HepG2 (cell line): ENCODE data around the gene METRN. TPM values are rescaled to one million over a fixed set of nuclear protein-coding genes. Genes with fewer than 3 reads are reported as not detected.

ENCODE experiments used
- AGO2 ChIP-seq: fragments of 200-400 bp; formaldehyde crosslinking; optimal IDR thresholded peaks from 2 replicates; pipeline ENCODE3; 2017; ENCODE audit warnings: mild to moderate bottlenecking, low read depth, low read length, moderate library complexity
- CBFB ChIP-seq: sonication (generic); formaldehyde crosslinking; IDR thresholded peaks from 2 replicates; pipeline ENCODE4 v1.4.0; 2020; ENCODE audit warnings: missing genetic modification reagents
- KDM5A ChIP-seq: fragments of 200-600 bp; sonication (generic); IDR thresholded peaks from 2 replicates; pipeline ENCODE4 v1.7.0; 2018; ENCODE audit warnings: antibody characterized with exemption, mild to moderate bottlenecking, low read length, borderline replicate concordance
- NR2C2 ChIP-seq: sonication (generic); formaldehyde crosslinking; IDR thresholded peaks from 2 replicates; pipeline ENCODE4 v1.4.0; 2020; ENCODE audit warnings: missing genetic modification reagents, mild to moderate bottlenecking, moderate library complexity, borderline replicate concordance
- POLR2A ChIP-seq, 2 experiments: IDR thresholded peaks; 2 replicates each; pipeline ENCODE4 v1.6.1; 2011; ENCODE audit warnings: low read depth in 2 of 2, low read length in 2 of 2, mild to moderate bottlenecking in 1 of 2, moderate library complexity in 1 of 2; ENCODE audit not compliant: insufficient read depth in 1 of 2
- SALL2 ChIP-seq: sonication (generic); formaldehyde crosslinking; IDR thresholded peaks from 2 replicates; pipeline ENCODE4 v1.8.1; 2023; ENCODE audit warnings: mild to moderate bottlenecking, missing genetic modification reagents, inconsistent platforms
- SMAD1 ChIP-seq: sonication (generic); formaldehyde crosslinking; IDR thresholded peaks from 2 replicates; pipeline ENCODE4 v1.4.0; 2020; ENCODE audit warnings: missing genetic modification reagents, low read depth, mild to moderate bottlenecking, borderline replicate concordance
- SP2 ChIP-seq: sonication (generic); formaldehyde crosslinking; IDR thresholded peaks from 2 replicates; pipeline ENCODE4 v1.5.1; 2020; ENCODE audit warnings: mild to moderate bottlenecking, missing genetic modification reagents
- ZNF451 ChIP-seq: sonication (generic); formaldehyde crosslinking; IDR thresholded peaks from 2 replicates; pipeline ENCODE4 v1.5.0; 2020; ENCODE audit warnings: mild to moderate bottlenecking, missing genetic modification reagents
- ZNF558 ChIP-seq: sonication (generic); formaldehyde crosslinking; IDR thresholded peaks from 2 replicates; pipeline ENCODE4 v1.9.0; 2022; ENCODE audit warnings: mild to moderate bottlenecking, missing genetic modification reagents, borderline replicate concordance
- ZSCAN12 ChIP-seq: sonication (generic); formaldehyde crosslinking; IDR thresholded peaks from 2 replicates; pipeline ENCODE4 v1.9.0; 2021; ENCODE audit warnings: mild to moderate bottlenecking, missing genetic modification reagents
- ZSCAN31 ChIP-seq: sonication (generic); formaldehyde crosslinking; IDR thresholded peaks from 2 replicates; pipeline ENCODE4 v1.5.0; 2020; ENCODE audit warnings: low read depth, mild to moderate bottlenecking, missing genetic modification reagents
- polyA plus RNA-seq, 8 experiments: library from polyadenylated mRNA; depleted of rRNA in 3 of 8; stranded (reverse) in 7 of 8; unstranded in 1 of 8; fragments of >200 nt; fragmentation: Illumina TruSeq in 4 of 8; extraction: Trizol in 4 of 8; gene quantifications; 2 replicates each; pipeline versions ENCODE4 v1.2.1 to v1.2.3, GENCODE V29; 2011 to 2016; ENCODE audit warnings: low read depth in 4 of 8, missing spikeins in 1 of 8, mixed read lengths in 1 of 8; ENCODE audit not compliant: insufficient read depth in 1 of 8
- total RNA-seq, 5 experiments: library from RNA; depleted of rRNA; stranded (reverse); fragments of >200 nt; fragmentation: Illumina TruSeq; extraction: Trizol; gene quantifications; 2 replicates each; pipeline ENCODE4 v1.2.3, GENCODE V29; 2016; ENCODE audit warnings: low read depth in 1 of 5
- TF ChIP-seq, protein P1 (sequence below): sonication (generic); formaldehyde crosslinking; IDR thresholded peaks from 2 replicates; pipeline ENCODE4 v1.8.0; 2022; ENCODE audit warnings: low read depth, missing genetic modification reagents
- TF ChIP-seq, protein P2 (sequence below): IDR thresholded peaks from 2 replicates; pipeline ENCODE4 v1.6.1; 2016; ENCODE audit warnings: mild to moderate bottlenecking, missing biosample characterization, missing genetic modification reagents
- TF ChIP-seq, protein P3 (sequence below): sonication (generic); formaldehyde crosslinking; IDR thresholded peaks from 2 replicates; pipeline ENCODE4 v1.4.0; 2020; ENCODE audit warnings: missing genetic modification reagents
- TF ChIP-seq, protein P4 (sequence below): sonication (generic); formaldehyde crosslinking; IDR thresholded peaks from 2 replicates; pipeline ENCODE4 v1.5.0; 2020; ENCODE audit warnings: missing genetic modification reagents, mild to moderate bottlenecking, borderline replicate concordance

Gene METRN
- total and polyA plus RNA-seq, 2 of the 13 experiments (the other 11 are each of a cell fraction or from before 2014, with no cell fraction given), result 25.5 to 46.1 TPM

DNA sequence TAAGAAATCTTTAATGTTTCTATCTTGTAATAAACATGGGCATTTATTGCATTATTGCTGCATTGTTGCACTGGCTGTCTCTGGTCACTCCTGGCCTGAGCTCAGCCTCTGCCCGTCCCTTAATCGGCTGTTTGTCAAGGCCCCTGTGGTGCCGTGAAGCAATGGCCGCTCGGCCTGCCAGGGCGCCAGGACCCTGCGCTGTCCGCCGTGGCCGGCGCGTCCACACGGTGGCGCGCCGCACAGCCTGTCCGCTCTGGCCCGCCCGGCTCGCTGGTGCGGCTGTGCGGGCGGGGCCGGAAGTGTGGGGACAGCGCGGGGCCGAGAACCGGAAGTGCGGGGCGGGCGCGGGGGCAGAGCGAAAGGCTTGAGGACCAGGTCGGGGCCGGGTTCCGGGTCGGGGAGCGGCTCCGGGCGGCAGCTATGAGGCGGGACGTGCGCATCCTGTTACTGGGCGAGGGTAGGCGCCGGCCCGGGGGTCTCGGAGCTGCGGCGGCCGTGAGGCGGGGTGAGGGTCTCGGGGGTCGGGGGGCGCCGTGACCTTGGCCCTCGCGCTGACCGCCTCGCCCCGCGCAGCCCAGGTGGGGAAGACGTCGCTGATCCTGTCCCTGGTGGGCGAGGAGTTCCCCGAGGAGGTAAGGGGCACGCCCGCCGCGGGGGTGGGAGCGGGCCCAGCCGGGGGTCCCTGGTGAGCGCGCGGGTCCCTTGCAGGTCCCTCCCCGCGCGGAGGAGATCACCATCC is 47.0 kb upstream of the METRN start, which contains the start of gene RHOT2 (continued):
- TF ChIP-seq, protein P1, sequence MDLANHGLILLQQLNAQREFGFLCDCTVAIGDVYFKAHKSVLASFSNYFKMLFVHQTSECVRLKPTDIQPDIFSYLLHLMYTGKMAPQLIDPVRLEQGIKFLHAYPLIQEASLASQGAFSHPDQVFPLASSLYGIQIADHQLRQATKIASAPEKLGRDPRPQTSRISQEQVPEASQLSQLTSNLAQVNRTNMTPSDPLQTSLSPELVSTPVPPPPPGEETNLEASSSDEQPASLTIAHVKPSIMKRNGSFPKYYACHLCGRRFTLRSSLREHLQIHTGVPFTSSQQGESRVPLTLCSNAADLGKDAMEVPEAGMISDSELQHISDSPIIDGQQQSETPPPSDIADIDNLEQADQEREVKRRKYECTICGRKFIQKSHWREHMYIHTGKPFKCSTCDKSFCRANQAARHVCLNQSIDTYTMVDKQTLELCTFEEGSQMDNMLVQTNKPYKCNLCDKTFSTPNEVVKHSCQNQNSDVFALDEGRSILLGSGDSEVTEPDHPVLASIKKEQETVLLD (CRISPR knock-in tag), result peak; percentile 94
- TF ChIP-seq SP2 (CRISPR knock-in tag) (peak; percentile 78), SMAD1 (CRISPR knock-in tag) (peak; percentile 98), KDM5A (peak; percentile 79), CBFB (CRISPR knock-in tag) (peak; percentile 74; the same call in 1 of the 2 replicates), SALL2 (CRISPR knock-in tag) (peak; percentile 91), ZNF451 (CRISPR knock-in tag) (peak; percentile 78; the same call in 1 of the 2 replicates), AGO2 (peak; percentile 39), POLR2A (IDR thresholded peaks at IDR 0.05; ENCODE audit: insufficient read depth in 1 of 2, low read depth in 2 of 2, low read length in 2 of 2) (peak in 1 of 2 experiments; percentile 89; a peak in 3 of 4 replicates), ZNF558 (peak; percentile 9; the same call in 1 of the 2 replicates), ZSCAN31 (CRISPR knock-in tag) (peak; percentile 44; the same call in 1 of the 2 replicates), NR2C2 (CRISPR knock-in tag) (peak; percentile 89), ZSCAN12 (CRISPR knock-in tag) (0 out of 2 replicates have a peak, but pooled peaks have one; percentile 66)
- TF ChIP-seq, protein P2, sequence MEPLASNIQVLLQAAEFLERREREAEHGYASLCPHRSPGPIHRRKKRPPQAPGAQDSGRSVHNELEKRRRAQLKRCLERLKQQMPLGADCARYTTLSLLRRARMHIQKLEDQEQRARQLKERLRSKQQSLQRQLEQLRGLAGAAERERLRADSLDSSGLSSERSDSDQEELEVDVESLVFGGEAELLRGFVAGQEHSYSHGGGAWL (CRISPR knock-in tag), result no peak
- TF ChIP-seq, protein P3, sequence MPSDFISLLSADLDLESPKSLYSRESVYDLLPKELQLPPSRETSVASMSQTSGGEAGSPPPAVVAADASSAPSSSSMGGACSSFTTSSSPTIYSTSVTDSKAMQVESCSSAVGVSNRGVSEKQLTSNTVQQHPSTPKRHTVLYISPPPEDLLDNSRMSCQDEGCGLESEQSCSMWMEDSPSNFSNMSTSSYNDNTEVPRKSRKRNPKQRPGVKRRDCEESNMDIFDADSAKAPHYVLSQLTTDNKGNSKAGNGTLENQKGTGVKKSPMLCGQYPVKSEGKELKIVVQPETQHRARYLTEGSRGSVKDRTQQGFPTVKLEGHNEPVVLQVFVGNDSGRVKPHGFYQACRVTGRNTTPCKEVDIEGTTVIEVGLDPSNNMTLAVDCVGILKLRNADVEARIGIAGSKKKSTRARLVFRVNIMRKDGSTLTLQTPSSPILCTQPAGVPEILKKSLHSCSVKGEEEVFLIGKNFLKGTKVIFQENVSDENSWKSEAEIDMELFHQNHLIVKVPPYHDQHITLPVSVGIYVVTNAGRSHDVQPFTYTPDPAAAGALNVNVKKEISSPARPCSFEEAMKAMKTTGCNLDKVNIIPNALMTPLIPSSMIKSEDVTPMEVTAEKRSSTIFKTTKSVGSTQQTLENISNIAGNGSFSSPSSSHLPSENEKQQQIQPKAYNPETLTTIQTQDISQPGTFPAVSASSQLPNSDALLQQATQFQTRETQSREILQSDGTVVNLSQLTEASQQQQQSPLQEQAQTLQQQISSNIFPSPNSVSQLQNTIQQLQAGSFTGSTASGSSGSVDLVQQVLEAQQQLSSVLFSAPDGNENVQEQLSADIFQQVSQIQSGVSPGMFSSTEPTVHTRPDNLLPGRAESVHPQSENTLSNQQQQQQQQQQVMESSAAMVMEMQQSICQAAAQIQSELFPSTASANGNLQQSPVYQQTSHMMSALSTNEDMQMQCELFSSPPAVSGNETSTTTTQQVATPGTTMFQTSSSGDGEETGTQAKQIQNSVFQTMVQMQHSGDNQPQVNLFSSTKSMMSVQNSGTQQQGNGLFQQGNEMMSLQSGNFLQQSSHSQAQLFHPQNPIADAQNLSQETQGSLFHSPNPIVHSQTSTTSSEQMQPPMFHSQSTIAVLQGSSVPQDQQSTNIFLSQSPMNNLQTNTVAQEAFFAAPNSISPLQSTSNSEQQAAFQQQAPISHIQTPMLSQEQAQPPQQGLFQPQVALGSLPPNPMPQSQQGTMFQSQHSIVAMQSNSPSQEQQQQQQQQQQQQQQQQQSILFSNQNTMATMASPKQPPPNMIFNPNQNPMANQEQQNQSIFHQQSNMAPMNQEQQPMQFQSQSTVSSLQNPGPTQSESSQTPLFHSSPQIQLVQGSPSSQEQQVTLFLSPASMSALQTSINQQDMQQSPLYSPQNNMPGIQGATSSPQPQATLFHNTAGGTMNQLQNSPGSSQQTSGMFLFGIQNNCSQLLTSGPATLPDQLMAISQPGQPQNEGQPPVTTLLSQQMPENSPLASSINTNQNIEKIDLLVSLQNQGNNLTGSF (CRISPR knock-in tag), result peak; percentile 38; the same call in 1 of the 2 replicates
- TF ChIP-seq, protein P4, sequence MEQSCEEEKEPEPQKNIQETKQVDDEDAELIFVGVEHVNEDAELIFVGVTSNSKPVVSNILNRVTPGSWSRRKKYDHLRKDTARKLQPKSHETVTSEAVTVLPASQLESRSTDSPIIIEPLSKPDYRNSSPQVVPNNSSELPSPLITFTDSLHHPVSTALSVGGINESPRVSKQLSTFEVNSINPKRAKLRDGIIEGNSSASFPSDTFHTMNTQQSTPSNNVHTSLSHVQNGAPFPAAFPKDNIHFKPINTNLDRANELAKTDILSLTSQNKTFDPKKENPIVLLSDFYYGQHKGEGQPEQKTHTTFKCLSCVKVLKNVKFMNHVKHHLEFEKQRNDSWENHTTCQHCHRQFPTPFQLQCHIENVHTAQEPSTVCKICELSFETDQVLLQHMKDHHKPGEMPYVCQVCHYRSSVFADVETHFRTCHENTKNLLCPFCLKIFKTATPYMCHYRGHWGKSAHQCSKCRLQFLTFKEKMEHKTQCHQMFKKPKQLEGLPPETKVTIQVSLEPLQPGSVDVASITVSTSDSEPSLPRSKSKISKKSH (CRISPR knock-in tag), result no peak
